Head of caudate nucleus (tissue), 42 donors: ENCODE measurements around the gene TFR2.

Experiments used
- DNase-seq, 42 donors: peaks; one replicate each; pipeline versions ENCODE4 v3.0.0 to v3.0.0-alpha.2; 2020 to 2021; ENCODE audit warnings: mixed read lengths in 7 of 42
- intact Hi-C: fragments of 100-400 bp; cut with DNase I; formaldehyde crosslinking; loops from one replicate; pipeline ENCODE4 v1.15.0; 2022

Gene TFR2

DNA sequence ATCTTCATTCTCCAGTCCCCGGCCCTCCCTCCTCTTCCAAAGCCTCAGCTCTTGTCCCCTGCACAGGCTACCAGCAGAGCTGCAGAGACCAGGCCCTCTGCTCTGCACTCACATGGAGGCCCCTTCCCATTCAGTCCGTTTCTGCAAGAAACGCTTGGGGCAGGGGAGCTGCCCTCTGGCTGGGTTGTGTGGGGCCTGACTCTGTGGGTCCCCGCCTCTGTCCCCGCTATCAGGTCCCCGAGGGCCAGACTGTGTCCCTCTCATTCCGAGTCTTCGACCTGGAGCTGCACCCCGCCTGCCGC is 37.7 kb downstream of the TFR2 start:
- intact Hi-C loops = no loop called here
- no peak for DNase-seq

DNA sequence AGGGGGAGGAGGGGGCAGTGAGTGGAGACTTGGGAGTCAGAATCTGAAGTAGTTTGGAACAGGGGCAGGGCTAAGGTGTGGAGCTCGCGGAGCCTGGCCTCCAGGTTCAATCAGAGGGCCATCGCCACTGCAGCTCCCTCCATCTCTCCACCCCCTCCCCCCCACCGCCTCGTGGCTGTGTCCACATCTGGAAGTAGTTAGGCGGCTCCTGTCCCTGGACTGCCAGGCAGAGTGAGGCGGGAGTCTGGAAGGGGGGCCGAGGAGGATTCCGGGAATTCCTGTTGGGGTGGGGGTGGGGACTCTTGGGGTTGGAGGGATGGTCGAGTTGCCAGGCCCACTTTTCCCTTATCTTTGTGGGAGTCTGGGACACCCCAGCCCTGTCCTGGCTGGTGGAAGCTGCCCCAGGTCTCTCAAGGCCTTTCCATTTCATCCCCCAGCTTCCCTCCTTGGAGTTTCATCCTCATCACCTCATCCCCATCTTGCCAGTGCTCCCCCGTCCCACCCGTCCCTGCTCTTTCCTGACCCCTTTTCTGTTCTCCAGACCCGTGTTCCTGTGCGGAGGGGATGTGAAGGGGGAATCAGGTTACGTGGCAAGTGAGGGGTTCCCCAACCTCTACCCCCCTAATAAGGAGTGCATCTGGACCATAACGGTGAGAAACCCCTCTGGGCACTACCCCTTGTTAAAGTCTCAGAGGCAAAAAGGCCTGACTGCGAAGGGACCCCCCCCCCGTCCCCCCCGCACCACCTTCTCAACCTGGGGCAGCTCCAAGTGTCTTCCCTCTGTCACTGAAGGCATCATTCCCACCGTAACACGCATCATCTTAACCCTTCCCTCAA is 38.2 kb downstream of the TFR2 start:
- intact Hi-C loops = no loop called here
- no peak for DNase-seq

DNA sequence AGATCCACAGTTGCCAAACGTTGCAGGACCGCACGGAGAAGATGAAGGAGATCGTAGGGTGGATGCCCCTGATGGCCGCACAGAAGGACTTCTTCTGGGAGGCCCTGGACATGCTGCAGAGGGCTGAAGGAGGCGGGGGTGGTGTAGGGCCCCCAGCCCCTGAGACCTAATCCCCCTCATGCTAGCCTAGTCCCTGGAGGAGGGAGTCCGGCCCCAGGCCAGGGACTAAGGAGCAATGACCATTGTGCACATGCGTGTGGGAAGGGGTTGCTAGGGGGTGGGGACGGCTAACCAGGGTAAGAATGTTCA is 40.7 kb downstream of the TFR2 start:
- intact Hi-C loops = no loop called here
- no peak for DNase-seq

DNA sequence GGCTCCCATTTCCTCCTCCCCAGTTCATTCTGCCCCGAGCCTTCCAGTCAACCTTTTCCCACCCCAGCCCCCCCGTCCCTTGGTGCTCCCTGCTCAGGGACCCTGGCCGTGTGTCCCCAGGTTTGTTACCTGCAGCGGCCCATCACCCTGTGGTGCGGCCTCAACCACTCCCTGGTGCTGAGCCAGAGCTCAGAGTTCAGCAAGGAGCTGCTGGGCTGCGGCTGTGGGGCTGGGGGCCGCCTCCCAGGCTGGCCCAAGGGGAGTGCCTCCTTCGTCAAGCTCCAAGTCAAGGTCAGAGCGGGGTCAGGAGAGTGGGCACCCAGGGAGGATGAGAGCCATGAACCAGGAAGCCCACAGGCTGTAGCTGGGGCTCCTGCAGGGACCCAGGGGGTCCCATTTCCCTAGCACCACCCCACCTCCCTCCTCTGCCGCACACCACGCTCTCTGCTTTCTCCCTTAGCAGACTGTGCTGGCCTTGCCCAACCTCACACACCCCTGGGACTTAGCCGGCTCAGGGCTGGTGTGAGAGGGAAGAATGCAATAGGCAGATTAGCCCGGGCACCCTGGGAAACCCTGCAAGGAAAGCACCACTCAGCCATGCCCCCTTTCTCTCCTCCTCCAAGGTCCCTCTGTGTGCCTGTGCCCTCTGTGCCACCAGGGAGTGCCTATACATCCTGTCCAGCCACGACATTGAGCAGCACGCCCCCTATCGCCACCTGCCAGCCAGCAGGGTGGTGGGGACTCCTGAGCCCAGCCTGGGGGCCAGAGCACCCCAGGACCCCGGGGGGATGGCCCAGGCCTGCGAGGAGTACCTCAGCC is 41.2 kb downstream of the TFR2 start:
- intact Hi-C loops = no loop called here
- DNase-seq = no peak

DNA sequence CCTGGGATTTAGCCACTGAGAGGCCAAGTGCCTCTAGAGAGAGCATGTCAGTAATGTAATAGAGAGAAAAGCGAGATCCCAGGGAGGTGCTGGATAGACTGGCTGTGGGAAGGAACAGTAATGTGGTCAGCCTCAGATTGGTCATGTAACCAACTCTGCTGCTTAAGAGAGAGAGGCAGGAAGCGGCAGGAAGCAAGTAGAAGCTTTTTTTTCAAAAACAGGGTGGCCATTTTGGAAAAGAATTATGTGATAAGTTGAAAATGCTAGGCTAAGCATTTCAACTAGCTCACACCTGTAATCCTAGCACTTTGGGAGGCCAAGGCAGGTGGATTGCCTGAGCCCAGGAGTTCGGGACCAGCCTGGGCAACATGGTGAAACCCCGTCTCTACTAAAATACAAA is 42.9 kb downstream of the TFR2 start:
- intact Hi-C loops = no loop called here
- no peak for DNase-seq

DNA sequence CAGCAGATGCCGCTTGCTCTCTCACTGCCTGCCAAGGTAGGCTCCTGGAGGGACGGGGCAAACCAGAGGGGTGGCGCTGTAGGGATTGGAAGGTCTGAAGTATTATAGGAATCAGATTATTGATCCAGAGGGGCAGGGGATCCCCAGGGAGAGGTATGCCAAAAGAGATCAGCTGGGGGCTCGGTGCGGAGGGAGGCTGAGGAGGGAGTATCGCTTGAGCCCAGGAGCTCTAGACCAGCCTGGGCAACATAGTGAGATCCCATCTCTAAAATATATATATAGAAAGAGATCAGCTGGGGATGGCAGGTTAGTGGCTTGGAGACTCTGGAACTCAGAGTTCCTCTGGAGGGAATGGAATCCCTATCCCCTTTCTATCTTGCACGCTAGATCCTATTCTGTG is 46.2 kb downstream of the TFR2 start:
- no peak for DNase-seq
- intact Hi-C loops = no loop called here

DNA sequence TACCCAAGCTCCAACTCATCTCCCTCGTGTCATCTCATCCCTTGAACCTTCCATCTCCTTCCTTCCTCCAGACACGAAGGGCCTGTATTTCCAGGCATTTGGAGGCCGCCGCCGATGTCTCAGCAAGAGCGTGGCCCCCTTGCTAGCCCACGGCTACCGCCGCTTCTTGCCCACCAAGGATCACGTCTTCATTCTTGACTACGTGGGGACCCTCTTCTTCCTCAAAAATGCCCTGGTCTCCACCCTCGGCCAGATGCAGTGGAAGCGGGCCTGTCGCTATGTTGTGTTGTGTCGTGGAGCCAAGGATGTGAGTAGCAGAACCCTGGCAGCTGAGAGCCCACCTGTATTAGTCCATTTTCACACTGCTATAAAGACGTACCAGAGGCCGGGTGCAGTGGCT is 49.8 kb downstream of the TFR2 start:
- DNase-seq = no peak
- intact Hi-C loops = no loop called here

DNA sequence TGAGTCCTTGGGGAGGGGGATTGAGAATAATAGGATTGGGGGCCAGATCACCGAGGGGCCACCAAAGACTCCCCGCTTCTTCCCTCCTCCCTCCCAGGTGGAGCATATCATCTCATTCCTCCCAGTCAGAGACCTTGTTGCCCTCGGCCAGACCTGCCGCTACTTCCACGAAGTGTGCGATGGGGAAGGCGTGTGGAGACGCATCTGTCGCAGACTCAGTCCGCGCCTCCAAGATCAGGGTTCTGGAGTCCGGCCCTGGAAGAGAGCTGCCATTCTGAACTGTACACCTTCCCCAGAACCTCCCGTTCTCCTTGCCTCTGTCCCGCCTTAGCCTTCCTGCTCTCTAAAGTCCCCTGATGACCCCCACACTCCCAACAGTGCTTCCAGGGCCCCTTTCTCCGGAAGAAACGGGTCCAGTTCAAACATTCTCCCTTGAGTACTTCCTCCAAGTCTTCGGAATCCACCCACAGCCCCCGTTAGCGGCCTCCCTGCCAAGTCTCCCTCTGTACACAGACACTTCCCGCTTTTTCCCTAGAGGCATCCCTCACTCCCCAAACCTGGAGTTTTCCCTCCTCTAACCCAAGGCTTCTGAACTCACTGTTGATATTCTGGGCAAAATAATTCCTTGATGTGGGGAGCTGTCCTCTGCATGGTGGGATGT is 51.1 kb downstream of the TFR2 start:
- intact Hi-C loops = no loop called here
- DNase-seq = no peak

DNA sequence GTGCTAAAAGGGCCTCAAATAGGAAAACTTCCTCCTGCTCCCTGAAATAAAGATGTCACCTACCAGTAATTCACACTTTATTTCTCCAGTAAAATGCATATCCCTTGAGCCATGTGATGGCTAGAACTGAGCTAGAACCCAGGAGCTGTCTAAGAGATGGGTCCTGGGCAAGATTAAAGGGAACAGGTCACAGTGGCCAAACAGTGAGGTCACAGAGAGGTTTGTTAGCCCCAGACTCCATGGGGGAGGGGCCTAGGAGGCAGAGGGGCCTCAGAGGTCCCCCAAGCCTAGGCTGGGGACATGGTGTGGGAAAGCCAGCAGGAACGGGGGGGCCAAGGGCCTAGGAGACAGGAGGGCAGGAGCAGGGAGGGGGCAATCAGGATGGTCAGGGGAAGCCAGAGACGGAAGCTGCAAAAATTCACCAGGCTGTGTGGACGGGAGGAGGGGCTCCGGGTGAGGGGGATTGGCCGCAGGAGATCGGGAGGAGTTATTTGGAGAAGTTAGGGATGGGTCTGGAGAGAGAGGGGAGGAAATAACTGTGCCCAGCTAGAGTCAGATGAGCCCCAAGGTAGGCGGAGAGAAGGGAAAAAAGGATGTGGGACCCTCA is 51.9 kb downstream of the TFR2 start:
- intact Hi-C loops = no loop called here

DNA sequence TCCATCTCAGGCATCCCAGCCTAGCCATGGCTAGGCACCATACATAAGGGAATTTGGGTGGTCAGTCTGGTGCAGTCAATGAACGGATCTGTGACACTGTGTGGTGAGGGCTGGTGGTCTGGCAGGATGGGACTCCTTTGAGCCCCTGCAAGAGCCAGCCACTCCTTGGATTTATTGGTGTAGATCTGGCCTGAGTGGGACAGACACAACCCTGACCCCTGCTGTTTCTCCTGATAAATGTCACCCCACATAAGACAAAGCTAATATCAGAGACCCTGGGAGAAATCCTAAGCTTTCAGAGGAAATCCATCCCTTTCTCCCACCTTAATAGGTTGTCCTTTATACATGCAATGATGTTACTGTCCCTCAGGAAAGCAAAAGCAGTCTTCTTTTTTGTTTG is 52.9 kb downstream of the TFR2 start:
- no peak for DNase-seq
- intact Hi-C loops = no loop called here

More for the DNA sequence above, 51.9 kb downstream of the TFR2 start:
- DNase-seq = no peak

DNA sequence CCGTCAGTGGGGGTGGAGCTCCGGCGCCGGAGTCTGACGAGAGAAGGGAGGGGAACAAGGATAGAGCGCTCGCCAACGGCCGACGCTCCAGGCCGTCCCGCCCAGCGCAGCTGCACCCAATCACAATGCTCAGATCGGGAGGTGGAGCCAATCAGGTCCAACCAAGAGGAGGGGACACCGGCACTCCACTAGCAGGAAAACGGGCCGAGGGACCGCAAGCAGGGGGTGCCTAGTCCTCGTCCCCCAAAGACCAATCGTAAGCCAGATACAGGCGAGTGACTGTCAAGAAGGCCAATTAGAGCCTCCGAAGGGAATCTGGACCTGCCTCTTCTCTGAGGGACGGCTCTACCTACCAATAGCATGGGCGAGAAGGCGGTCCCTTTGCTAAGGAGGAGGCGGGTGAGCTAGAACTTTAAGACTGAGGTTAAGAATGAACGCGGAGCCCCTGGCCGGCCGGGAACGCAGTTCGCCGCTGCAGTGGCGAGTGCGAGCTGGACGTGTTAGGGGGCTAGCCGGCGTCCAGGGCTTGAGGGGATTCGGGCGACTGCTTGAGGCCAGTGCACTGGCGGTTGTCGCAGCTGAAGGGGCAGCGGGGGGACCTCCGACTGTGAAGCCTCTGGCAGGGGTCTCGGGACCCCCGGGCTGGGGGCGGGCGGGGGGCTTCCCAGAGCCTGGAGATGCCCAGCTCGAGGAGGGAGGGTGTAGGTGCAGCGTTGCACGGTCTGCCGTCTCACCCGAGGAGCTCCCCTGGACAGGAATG is 54.9 kb downstream of the TFR2 start, which contains the start of gene FBXO24:
Gene FBXO24 (plus strand): TSS at position 63 of the 760 bp plus-strand sequence. CDS start 298 bp downstream, at position 361.
- intact Hi-C loops = loop anchor here (2.0 kb wide), 1 partner anchor 86 kb away; the partner anchor contains the start of gene GNB2
- peak; percentile 99 to 100 (median 100) for DNase-seq

DNA sequence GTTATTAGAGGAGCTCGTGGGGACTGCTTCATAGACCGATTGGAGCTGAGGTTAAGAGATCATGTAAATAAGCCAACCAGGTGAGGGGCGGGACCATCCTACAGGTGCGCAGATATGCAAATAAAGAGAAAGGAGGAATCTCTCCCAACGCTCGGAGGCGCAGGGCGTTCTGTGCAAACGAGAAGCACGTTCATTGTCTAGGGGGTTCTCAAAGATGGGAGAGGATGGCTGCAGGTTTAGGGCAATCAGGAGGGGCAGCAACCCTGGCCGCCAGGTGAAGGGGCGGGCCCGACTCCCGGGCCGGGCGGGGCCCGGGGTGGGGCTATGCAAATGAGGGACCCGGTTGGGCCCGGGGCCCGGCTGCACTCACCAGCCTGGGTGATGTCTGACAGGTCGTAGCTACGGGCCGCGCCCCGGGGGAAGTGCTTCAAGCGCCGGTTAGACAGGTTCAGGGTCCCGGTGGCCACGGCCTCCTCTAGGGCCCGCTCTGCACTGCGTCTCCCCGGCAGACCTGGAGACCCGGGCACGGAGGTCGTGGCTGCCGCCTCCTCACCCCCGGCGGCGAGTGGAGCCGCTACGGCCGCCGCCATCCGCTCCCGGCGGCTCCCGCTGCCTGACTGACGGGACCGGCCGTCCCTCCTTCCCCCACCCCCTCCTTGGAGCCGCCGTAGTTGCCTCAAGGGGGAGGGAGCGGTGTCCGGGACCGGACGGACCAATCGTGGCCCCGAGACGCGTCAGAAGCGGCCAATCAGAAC is 55.7 kb downstream of the TFR2 start, which contains the start of gene LRCH4:
Gene LRCH4 (minus strand): TSS at position 619 of the 755 bp plus-strand sequence. CDS start 29 bp downstream, at position 590.
- DNase-seq = peak in 14 of 42 donors; percentile 28 to 60 (median 46)
- intact Hi-C loops = loop anchor here (2.0 kb wide), 1 partner anchor 87 kb away; the partner anchor contains the start of gene GNB2

DNA sequence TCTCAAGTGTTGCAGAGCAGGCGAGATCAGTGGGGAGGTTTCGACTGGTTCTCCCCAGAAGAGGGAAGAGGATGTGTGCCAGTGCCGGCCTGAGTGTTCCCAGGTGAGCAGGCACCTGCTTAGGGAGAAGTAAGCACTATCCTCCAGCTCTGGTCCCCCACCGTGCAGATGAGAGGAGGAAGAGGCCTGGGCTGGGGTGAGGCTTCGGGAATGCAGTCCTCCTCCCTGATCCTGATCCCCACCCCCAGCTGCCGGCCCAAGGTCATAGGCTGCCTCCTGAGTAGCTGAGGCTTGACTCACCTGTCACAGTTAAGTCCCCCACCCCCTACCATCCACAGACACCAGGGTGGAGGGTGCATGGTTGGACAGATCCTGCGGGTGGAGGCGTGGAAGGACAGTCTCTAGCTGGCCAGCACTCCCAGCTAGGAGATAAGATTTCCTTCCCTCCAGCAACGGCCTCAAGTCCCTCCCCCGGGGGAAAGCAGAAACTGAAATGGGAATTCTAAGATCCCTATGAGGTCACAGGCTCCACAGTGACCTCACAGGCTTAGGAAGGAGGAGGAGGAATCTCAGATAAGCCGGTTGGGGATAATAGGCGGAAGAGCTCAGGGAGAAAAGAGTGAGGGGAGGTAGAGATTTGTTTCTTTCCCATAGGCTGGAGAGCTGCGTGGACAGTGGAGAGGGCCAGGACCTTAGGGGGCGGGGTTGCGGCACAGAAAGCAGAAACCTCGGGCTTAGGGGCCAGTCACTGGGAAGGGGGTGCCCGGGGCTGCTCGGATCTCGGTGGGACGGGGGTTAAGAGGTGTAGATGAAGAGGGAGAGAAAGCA is 56.5 kb downstream of the TFR2 start:
- DNase-seq = no peak
- intact Hi-C loops = no loop called here

DNA sequence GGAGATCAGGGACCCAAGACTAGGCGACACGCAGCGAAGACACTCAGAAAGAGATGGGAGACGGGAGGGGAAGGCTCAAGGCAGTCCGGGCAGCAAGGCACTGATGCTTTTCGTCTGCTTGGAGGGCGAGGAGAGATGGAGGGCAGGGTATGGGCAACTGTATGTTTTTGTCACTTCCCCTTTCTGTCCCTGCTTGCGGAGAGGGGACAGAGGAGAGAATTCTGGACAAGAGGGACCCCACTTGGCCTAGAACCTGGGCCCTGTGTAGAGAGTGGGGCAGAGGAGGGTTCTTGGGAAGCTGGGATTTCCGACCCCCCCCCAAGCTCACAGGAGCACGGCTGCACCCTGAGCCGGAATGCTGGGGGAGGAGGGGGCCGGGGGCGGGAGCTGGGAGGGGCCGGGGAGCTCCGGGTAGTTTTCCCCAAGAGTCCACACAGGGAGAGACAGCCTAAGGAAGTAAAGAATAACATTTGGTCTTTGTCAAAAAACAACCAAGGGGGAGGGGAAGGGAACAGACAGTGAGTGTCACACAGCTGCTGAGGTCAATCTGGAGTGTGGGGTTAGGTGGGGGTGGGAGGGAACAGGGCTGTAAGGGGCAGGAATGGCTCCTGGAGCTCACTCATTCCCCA is 57.2 kb downstream of the TFR2 start:
- DNase-seq = no peak
- intact Hi-C loops = no loop called here

DNA sequence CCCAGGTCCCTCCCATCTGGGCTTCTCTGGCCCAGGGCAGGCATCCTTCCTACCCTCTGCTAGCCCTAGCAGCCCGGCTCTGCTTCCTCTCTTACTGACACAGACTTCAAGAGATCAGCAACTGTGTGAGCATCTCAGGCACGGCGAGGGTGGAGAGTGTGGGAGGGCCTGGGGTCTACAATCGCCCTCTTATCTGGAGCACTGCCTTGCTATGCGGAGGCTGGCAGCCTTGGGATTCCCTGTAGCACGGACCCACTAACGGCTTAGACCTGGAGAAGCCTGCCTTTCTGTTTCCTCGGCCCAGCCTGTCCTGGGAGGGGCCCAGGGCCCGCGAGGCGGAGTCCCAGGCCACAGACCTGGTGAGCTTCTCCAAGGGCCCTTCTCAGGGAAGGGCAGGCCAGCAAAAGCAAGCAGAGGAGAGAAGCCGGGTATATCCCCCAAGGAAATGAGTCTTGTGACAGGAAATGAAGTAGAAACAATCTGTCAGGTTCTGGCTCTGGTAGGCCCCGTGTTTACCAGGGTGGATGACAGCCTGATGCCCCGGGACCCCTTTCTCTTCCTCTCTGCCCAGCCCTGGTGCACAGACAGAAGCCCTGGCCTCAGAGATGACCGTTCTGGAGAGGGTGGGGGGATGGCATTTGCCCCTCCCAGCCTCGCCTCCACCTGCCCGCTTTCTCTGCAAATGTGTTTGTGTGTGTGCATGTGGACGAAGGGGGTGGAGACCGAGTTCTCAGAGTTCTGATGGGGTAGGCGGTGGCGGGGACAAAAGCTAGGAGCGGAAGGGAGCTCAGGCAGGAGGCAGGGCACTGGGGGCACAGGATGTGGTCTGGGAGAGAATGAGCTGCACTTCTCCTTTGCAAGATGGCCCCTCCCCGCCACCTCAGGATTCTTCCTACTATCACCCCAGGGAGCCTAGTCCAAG is 58.0 kb downstream of the TFR2 start:
- peak in 30 of 42 donors; percentile 25 to 78 (median 56) for DNase-seq
- intact Hi-C loops = no loop called here

DNA sequence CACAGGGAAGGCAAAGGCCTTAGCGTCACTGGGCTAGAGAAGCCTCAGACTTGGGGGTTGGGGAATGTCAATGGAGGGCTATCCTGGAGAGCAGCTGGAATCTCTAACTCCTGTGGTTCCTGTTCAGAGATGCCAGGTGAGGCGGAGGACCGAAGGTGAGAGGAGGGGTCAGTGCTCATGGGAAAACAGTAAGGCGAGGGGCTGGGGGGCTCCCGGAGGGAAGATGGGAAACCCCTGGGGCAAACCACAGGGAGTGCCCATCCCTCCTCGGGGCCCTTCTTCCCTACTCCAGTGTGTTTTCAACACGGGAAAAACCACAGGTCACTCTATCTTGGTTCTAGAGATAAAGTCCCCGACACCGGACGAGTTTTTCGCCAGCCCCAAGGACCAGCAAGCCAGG is 58.7 kb downstream of the TFR2 start:
- intact Hi-C loops = no loop called here
- no peak for DNase-seq
